ENCODE results near the gene LRCH3.

LRCH3 gene

DNA sequence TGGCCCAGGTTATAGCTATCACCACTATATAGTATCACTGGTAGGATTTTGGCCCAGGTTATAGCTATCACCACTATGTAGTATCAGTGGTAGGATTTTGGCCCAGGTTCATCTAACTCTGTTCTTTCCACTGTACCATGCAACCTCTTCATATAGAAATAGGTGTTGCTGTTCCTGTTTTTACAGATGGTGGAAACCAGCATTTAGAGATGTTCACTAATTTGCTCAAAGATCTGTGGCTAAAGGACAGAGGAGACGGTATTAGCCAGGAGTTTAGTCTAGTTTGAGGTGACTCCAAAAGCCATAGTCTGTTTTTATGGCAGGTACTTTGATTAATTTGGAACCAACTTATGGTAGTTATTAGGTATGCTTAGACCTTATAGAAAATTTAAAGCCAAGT is 3.1 kb downstream of the LRCH3 start:
- DNase-seq, result no peak

DNA sequence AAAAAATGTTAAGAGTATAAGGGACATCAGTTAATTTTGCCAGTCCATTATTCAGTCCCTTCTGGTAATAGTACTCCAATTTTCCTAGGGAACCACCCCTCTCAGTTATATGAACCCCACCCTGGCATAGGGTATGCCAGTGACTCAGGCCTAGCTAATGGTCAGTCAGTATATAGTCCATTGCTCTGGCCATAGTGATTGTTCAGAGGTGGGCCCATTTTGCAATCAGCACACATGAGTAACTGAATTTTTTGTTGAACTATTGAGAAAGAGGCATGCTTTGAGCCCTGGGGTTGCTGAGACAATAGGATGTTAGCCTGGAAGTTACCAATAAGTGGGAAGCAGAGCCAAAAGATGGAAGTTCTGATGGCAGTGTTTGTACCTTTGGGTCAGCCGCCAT is 4.1 kb downstream of the LRCH3 start:
- no peak for DNase-seq

DNA sequence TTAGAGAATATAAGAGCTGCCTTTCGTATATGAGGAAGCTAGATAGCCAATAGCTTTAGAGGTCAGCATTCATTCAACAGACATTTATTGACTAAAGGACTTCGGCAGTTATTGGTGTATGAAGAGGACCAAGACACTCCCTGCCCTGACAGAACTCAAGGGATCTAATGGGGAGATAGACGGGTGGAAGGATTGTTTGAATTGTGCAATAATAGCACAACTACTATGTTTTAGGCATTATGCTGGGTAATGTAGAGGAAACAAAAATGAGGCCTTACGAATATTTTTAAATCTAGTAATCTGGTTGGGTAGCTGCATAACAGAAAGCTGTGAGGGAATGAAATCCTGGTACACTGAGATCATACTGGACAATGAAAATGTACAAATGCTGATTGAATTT is 5.0 kb downstream of the LRCH3 start:
- DNase-seq, result no peak

- no peak for DNase-seq
Observed at GRCh38 chr3:197798863-197799262, 7.8 kb downstream of the LRCH3 start.

DNA sequence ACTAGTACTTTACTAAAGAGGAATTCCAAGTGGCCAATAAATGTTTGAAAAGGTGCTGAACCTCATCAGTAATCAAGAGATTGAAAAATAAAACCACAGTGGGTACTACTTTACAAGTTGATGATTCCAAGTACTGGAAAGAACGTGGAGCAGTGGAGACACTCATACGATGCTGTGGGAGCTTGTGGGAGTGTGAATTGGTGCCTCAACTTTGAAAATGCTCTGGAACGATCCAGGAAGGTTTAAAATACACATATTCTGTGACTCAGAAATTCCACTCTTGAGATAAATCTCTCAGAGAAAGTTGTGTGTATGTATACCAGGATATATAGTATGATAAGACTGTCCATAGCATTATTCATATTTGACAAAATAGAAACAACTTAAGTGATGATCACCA is 9.3 kb downstream of the LRCH3 start:
- DNase-seq, result no peak

GRCh38 chr3:197801891-197802778 is 11.1 kb downstream of the LRCH3 start:
- DNase-seq, result peak; percentile 3

- DNase-seq, result no peak
Observed at GRCh38 chr3:197802779-197803459, 11.9 kb downstream of the LRCH3 start.

GRCh38 chr3:197804511-197804910 is 13.5 kb downstream of the LRCH3 start:
- no peak for DNase-seq

GRCh38 chr3:197807969-197808587 is 17.0 kb downstream of the LRCH3 start:
- no peak for DNase-seq

- DNase-seq, result no peak
Observed at GRCh38 chr3:197809356-197810020, 18.4 kb downstream of the LRCH3 start.

DNA sequence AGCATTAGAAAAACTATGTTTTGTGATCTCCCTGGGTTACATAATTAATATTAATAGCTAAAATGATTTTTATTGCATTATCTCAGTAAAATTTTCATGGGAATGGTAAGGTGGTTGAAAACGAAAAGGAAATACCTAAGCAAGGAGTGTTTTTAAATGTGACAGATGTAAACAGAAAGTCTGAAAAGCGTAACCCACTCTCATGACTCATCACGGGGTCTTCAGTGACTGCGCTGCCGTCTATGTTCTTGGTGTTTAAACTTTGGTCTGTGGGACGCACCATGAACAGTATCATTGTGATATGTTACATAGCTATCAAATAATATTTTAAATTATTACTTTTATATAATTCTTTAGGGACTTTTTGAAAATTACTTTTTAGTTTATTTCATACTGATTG is 19.8 kb downstream of the LRCH3 start:
- no peak for DNase-seq

- no peak for DNase-seq
Observed at GRCh38 chr3:197811343-197811742, 20.3 kb downstream of the LRCH3 start.

GRCh38 chr3:197814372-197814771 is 23.3 kb downstream of the LRCH3 start:
- no peak for DNase-seq

DNA sequence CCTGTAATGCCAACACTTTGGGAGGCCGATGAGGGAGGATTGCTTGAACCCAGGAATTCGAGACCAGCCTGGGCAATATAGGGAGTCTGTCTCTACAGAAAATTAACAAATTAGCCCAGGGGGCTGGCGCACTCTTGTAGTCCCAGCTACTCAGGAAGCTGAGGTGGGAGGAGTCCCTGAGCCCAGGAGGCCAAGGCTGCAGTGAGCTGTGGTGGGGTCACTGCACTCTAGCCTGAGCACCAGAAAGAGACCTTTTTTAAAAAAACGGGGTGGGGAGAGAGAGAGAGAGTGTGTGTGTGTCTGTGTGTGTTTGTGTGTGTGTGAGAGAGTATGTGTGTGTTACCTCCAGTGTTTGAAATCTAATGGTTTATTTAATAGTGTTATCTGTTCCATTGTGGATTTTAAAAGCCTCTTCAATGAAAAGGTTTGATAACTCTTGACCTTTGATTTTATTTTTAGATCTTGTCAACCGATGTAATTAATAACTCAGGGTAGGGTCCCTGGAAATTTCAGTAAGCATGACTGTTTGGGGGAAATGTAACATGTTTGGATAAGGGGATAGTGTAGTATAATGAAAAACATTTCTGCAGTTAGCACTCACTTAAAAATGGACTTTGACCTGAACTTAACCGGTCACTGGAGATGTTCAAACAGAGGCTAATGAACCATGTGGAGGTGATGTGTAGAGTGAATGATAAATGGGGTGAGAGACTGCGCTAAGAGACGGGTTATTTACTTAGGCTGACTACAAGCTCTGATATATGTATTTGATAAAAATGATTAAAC is 29.7 kb downstream of the LRCH3 start:
- DNase-seq, result no peak

DNA sequence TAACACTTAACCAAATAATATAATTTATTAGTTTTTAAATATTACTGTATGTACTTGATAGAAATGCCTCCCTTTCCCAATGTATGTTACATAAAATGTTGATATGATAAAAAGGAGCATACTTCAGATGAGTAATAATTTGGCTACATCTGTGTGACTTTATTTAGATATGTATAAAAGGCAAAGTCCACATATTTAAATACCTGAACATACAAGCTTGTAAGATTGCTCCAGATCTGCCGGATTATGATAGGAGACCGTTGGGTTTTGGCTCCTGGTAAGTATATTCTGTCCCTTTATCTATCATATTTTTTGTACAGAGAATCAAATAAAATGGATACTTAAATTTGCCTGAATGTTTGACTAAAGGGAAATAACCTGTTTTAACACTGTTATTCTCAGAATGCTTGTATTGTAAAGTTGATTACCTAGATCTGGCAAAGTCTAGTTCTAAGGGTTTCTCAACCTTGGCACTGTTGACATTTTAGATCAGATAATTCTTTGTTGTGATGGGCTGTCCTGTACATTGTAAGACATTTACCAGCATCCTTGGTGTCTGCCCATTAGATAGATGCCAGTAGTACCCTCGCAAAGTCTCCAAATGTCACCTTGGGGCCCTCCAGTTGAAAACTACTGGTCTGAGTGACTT is 38.5 kb downstream of the LRCH3 start:
- no peak for DNase-seq

GRCh38 chr3:197830308-197830966 is 39.4 kb downstream of the LRCH3 start:
- DNase-seq, result no peak

DNA sequence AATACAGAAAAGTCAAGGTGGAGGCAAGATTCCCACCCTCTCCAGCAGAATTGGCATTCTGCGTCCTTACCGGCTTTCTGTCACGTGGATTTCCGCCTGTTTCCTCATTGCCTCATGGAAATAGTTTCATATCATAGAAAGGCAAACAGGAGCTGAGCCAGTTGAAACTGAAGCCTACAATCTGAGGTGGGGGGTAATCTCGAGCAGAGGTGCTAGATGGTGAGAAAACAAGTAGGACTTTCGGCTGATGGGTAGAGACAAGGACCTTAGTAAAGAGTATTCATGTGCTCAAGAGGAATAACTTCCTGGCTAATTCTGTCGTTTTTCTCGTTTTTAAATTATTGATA is 39.9 kb downstream of the LRCH3 start:
- no peak for DNase-seq

GRCh38 chr3:197833930-197834715 is 43.1 kb downstream of the LRCH3 start:
- no peak for DNase-seq

DNA sequence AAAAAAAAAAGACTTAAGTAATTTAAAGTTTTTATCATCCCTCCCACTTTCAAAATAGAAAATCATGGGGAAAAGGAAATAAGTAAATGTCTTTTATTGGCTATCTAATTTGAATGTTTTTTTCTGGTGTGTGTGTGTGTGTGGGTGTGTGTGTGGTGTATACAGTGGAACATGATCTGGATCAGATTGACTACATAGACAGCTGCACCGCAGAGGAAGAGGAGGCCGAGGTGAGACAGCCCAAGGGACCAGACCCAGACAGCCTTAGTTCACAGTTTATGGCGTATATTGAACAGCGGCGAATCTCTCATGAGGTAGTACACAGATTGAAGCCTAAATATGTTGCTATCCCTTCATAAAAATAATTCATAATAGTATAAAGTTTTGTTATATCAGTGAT is 44.5 kb downstream of the LRCH3 start:
- DNase-seq, result no peak

DNA sequence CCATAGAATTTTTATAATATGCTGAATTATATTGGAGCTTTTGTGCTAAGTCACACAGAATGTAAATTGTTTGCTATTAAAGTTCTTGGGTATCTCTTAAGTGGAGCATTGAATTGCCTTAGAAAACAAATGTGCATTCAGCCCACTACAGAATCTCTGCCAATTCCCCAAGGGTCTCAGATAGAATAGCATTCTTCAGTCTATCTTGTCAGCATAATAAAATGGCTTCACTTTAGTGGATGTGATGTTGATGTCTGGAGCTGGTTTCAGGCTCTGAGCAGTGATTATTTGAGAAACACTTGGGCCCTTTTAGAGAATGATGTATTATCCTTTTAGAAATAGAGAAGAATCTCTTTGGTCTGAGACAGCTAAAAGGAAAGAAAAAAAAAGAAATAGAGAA is 45.2 kb downstream of the LRCH3 start:
- no peak for DNase-seq

DNA sequence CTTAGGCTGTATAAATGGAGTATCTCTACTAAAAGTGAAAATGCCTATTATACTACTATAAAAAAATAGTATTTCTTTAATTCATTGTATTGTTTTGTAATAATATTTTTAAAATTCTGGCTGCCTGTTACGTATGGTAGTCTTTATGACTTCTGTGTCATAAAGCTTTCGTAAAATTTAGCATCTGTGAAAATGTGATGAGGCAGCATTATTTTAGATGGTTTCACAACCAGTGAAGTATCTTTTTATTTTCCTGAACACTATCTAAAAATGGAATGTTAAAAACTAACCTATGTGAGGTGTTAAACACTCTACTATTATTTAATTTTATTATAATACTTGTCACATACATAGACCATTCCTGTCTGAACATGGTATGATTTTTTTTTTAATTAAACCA is 46.2 kb downstream of the LRCH3 start:
- no peak for DNase-seq
